Fibroblast of upper back skin (primary cell): ENCODE results near the gene DGKE.

Experiments
- DNase-seq: peaks from one replicate; pipeline ENCODE4 v3.0.0-alpha.2; 2013

DGKE gene

DNA sequence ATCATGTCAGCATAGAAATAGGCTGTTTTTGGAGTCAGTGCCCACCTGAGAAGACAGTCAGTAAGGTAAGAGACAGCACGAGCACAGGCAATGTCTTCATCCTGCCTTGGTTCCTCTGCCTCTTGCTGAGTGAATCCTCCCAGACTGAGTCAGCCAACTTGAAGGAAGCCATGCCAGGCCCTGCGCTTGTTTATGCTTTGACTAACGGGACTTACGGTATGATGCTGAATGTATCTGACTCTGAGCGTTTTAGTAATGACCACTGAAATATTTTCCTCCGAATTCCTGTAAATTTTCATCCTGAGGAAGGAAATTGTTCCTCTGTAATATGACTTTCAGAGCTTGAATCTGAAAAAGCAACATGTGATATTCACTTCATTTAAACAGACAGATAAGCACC lies 18.2 kb upstream of the DGKE start:
- peak; percentile 34 for DNase-seq

GRCh38 chr17:56817066-56817465 lies 16.9 kb upstream of the DGKE start:
- no peak for DNase-seq

- no peak for DNase-seq
Observed at GRCh38 chr17:56819030-56819429, 14.9 kb upstream of the DGKE start.

GRCh38 chr17:56819431-56820145 lies 14.4 kb upstream of the DGKE start:
- peak; percentile 67 for DNase-seq

GRCh38 chr17:56820207-56820606 lies 13.7 kb upstream of the DGKE start:
- no peak for DNase-seq

GRCh38 chr17:56821847-56822534 lies 12.0 kb upstream of the DGKE start:
- DNase-seq = no peak

DNA sequence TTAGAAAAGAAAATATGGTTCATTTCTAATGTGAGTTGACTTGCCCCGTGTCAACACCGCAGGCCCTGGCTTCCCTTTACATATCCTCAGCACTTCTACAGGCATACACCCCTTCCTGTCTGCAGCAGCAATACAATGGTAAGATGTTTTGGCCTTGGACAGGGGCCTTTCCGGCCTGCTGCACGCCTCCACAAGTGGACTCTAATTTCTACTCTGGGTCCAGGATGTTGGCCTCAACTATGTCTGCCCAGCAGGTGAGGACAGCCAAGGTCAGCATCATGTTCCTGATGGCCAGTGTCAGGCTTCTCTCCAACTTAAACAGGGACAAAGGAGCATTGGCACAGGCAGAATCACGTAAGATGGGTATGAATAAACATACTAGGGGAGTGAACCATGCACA lies 11.2 kb upstream of the DGKE start:
- no peak for DNase-seq

DNA sequence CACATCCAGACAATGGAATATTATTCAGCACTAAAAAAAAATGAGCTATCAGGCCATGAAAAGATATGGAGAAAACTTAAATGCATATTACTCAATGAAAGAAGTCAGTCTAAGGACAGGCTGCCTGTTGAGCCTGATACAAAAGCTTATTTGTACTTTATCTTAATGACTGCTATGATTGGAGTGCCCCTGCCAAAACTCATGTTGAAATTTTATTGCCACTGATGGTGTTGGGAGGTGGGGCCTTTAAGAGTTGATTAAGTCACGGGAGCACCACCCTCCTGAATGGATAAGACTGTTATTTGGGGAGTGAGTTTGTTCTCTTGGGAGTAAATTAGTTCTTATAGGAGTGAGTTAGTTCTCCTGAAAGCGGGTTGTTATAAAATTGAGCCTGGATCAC lies 10.1 kb upstream of the DGKE start:
- DNase-seq = no peak

GRCh38 chr17:56824503-56824902 lies 9.4 kb upstream of the DGKE start:
- peak; percentile 42 for DNase-seq

DNA sequence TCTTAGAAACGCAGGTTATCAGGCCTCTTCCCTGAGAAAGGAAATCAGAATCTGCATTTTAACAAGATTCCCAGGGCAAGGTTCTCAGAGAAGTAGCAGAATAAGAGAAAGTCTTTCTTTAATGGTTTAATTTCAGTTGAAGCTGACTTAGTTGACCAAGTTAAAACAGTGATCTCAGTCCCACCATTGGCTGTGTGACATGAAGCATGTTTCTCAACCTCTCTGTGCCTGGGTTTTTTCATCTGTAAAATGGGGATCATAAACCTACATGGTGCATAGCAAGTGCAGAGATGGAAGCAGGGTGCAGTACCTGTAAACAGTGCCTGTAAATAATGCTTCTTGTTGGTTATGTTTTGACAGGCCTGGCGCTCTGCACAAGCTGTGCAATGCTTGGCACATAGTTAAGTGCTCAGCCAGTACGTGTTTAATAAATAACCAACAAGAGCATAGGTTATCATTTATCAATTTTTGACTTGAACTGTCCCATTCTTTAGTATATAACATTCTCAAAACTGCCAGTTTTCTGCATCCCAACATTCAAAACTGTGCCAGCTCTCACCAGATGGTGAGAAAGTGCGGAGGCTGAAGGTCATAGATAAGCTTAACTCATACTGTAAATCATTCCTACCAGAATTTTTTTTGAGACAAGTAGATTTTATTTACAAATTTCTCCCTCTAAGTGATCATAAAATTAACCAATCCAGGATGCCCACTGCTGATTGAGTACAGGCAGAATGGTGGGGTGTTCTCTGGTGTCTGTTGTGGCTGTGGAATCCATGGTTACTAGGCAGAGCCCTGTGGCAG lies 7.1 kb upstream of the DGKE start:
- DNase-seq = no peak

DNA sequence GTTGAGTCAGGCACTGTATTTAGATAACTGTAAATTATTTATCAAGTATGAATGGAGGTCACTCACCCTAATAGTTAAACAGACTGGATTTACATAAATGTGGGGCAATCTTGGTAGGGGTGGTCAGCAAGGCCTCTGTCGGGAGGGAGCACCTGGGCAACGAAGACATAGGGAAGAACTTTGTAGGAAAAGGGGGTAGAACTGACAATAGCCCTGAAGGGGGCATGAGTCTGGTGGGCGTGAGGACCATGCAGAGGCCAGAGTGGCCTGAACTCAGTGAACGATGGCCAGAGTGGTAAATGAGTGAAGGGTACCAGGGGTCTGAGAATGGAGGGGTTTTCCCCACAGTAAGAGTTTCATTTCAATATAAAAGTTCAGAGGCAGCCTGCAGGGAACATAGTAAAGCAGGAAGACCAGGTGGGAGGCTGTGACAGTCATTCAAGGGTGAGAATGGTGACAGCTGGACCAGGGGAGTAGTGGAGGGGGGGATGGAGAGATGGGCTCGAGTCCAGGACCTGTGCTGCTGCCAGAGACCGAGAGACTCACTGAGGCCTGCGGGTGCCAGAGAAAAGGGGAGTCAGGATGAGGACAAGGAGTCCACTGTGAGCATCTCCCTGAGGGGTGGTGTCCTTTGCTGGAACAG lies 3.1 kb upstream of the DGKE start:
- no peak for DNase-seq

- DNase-seq = no peak
Observed at GRCh38 chr17:56831369-56832095, 2.4 kb upstream of the DGKE start.

- no peak for DNase-seq
Observed at GRCh38 chr17:56832446-56832845, 1.5 kb upstream of the DGKE start.

DNA sequence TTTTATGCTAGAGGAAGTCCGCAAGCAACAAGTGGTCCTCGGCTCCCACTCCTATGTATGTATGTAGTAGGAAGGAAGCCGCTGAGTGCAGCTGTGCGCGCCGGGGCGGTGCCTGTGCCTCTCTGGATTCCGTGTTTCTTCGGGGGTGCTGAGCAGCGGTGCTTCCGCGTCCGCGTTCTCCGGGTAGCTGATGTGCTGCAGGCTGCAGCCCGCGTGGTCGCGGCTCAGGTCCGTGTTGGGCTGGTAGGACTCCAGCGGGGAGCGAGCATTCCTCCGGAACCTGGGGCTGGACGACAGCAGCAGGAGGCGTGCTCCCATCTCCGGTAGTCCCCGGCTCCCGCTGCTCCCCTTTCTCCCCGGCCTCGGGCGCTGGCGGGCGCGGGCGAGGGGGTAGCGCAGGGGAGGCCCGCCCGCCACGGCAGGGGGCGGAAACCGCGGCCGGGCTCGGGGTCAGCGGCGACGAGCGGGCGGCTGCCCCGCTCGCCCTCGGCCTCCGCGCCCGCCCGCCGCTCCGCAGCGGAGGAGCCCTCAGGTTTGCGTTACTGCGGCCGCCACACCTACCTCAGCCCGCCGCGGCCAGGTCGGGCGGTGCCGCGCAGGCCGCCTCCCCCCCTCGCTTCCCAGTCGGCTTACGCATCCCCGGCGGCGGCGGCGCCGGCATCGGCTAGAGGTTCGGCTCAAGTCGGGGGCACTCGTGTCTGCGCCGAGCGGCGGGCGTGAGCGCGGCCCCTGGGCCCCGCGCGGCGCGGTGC lies 718 bp upstream of the DGKE start:
- DNase-seq = peak; percentile 35

DNA sequence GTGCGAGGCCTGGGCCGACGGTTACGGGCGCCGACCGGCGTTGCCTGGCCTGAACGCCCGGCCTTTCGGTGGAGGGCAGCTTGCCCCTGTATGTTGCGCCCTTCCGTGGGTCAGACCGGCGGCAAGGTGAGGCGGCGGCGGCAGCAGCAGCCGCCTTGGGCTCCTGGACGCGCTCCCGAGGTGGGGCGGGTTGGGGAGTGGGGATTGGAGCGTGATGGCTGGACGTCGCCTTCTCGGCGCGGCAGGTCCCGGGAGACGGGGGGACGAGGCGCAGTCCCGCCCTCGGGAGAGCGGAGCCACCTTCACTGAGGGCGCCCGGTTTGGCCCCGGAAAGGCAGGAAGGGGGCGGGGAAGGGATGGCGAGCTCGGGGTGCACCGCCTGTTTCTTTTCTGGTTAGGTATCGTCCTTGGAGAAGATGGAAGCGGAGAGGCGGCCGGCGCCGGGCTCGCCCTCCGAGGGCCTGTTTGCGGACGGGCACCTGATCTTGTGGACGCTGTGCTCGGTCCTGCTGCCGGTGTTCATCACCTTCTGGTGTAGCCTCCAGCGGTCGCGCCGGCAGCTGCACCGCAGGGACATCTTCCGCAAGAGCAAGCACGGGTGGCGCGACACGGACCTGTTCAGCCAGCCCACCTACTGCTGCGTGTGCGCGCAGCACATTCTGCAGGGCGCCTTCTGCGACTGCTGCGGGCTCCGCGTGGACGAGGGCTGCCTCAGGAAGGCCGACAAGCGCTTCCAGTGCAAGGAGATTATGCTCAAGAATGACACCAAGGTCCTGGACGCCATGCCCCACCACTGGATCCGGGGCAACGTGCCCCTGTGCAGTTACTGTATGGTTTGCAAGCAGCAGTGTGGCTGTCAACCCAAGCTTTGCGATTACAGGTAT lies 671 bp downstream of the DGKE start:
- DNase-seq = peak; percentile 7

DNA sequence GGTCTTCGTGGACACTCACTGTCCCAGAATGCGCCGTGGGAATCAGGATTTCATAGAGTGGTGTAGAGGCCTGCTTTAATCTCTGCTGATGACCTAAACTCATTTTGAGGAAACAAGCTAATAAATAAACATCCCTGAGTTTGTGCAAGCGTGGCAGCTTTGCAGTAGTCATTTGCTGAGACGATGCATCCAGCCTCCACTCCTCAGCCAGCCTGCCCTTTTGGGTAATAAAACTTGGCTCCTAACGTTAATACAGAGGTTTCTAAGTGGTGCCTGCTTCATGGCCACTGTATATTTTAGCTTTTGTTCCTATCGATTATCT lies 1.3 kb downstream of the DGKE start:
- DNase-seq = no peak

GRCh38 chr17:56838687-56839086 lies 4.7 kb downstream of the DGKE start:
- no peak for DNase-seq

GRCh38 chr17:56842577-56842976 lies 8.6 kb downstream of the DGKE start:
- no peak for DNase-seq

GRCh38 chr17:56845934-56846333 lies 12.0 kb downstream of the DGKE start:
- DNase-seq = no peak

DNA sequence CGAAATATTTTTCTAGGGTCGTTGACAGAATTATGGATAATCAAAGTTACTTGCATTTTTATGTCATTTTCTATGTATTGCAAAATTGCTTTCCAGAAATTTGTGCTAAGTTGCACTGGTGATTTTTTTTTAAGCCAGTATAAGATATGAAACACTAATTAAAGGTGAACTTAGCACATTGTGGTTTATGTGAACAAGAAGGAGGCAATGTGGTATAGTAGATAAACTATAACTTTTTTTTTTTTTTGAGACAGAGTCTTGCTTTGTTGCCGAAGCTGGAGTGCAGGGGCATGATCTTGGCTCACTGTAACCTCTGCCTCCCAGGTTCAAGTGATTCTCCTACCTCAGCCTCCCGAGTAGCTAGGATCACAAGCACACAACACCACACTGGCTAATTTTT lies 13.2 kb downstream of the DGKE start:
- no peak for DNase-seq

GRCh38 chr17:56849131-56849530 lies 15.2 kb downstream of the DGKE start:
- DNase-seq = no peak
